ENCODE measurements around the gene ADSL. TPM values are rescaled to one million over a fixed set of nuclear protein-coding genes. Genes with fewer than 3 reads are reported as not detected.
"Not testable (repeated sequence)": the region's sequence is repeated elsewhere in the genome, so short reads cannot be mapped to it uniquely, and the experiment has no call there.

The ADSL gene
- total RNA-seq, 2 donors from 2014 or later, result 63.9 to 64.5 TPM

DNA sequence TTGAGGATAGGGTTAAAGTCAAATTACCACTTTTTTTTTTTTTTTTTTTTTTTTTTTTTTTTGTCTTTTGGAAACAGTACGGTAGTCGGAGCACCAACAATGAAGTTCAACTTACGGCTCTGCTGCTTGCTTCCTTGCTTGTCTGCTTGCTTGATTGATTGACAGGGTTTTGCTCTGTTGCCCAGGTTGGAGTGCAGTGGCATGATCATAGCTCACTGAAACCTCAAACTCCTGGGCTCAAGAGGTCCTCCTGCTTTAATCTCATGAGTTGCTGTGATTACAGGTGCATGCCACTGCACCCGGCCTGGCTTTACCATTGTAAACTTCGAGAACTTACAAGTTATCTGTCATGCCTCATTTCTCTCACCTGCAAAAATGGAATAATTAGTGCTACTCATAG lies 29.8 kb downstream of the ADSL start:
- DNase-seq (ENCODE audit: low spot score), result no peak
- intact Hi-C loops (cut with DNase I), result no loop called here

DNA sequence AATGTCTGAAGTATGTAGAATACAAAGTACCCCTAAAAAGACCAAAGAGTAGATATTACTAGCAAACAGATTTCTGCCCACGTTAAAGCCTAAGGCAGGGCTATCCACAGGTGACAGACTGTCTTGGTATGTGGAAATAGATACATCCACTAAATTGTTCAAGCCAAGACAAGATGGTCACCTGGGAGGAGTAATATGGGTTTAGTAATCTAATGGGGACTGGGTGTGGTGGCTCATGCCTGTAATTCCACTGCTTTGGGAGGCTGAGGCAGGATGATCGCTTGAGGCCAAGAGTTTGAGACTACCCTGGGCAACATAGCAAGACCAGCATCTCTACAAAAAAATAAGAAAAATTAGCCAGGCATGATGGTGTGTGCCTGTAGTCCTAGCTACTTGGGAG lies 31.6 kb downstream of the ADSL start:
- no peak overlapping the region for H3K27ac ChIP-seq
- TF ChIP-seq POLR2AphosphoS5 (IDR thresholded peaks at IDR 0.05) (no peak), POLR2A (IDR thresholded peaks at IDR 0.05) (no peak)
- TF ChIP-seq, protein P1, sequence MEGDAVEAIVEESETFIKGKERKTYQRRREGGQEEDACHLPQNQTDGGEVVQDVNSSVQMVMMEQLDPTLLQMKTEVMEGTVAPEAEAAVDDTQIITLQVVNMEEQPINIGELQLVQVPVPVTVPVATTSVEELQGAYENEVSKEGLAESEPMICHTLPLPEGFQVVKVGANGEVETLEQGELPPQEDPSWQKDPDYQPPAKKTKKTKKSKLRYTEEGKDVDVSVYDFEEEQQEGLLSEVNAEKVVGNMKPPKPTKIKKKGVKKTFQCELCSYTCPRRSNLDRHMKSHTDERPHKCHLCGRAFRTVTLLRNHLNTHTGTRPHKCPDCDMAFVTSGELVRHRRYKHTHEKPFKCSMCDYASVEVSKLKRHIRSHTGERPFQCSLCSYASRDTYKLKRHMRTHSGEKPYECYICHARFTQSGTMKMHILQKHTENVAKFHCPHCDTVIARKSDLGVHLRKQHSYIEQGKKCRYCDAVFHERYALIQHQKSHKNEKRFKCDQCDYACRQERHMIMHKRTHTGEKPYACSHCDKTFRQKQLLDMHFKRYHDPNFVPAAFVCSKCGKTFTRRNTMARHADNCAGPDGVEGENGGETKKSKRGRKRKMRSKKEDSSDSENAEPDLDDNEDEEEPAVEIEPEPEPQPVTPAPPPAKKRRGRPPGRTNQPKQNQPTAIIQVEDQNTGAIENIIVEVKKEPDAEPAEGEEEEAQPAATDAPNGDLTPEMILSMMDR (IDR thresholded peaks at IDR 0.05), result no peak
- no peaks in the 10 kb centered on the region for H3K36me3 ChIP-seq
- H3K9me3 ChIP-seq, result no peaks in the 10 kb centered on the region
- no peak overlapping the region for H3K4me3 ChIP-seq
- no peaks in the 10 kb centered on the region for H3K4me1 ChIP-seq (replicated peaks)
- DNase-seq (ENCODE audit: low spot score), result no peak
- H3K27me3 ChIP-seq (replicated peaks; ENCODE audit: insufficient read depth), result no peaks in the 10 kb centered on the region
- intact Hi-C loops (cut with DNase I), result no loop called here
- 91% methylated on average over 2 of the region's 2 CpGs for WGBS

More for the DNA sequence above, 29.8 kb downstream of the ADSL start:
- TF ChIP-seq POLR2A (IDR thresholded peaks at IDR 0.05) (no peak), POLR2AphosphoS5 (IDR thresholded peaks at IDR 0.05) (no peak)
- TF ChIP-seq, protein P1 (IDR thresholded peaks at IDR 0.05), result no peak
- H3K4me3 ChIP-seq, result no peak overlapping the region
- H3K4me1 ChIP-seq (replicated peaks), result no peaks in the 10 kb centered on the region
- no peaks in the 10 kb centered on the region for H3K9me3 ChIP-seq
- H3K27ac ChIP-seq, result no peak overlapping the region
- no peaks in the 10 kb centered on the region for H3K36me3 ChIP-seq
- H3K27me3 ChIP-seq (replicated peaks; ENCODE audit: insufficient read depth), result no peaks in the 10 kb centered on the region
- WGBS, result 78% methylated on average over 5 of the region's 5 CpGs

DNA sequence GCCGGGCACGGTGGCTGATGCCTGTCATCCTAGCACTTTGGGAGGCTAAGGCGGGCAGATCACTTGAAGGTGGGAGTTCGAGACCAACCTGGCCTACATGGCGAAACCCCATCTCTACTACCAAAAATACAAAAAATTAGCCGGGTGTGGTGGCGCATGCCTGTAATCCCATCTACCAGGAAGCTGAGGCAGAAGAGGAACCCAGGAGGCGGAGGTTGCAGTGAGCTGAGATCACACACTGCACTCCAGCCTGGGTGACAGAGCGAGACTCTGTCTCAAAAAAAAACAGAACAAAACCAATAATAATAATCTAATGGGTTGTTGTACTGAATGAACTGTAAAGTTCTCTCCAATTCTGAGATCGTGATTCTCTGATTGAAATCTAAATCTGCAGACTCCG lies 32.1 kb downstream of the ADSL start:
- intact Hi-C loops (cut with DNase I); H3K4me1 ChIP-seq (replicated peaks); H3K27me3 ChIP-seq (replicated peaks; ENCODE audit: insufficient read depth); H3K36me3 ChIP-seq; H3K4me3 ChIP-seq; H3K27ac ChIP-seq; DNase-seq (ENCODE audit: low spot score); H3K9me3 ChIP-seq: not testable (repeated sequence)
- 95% methylated on average over 11 of the region's 11 CpGs for WGBS

DNA sequence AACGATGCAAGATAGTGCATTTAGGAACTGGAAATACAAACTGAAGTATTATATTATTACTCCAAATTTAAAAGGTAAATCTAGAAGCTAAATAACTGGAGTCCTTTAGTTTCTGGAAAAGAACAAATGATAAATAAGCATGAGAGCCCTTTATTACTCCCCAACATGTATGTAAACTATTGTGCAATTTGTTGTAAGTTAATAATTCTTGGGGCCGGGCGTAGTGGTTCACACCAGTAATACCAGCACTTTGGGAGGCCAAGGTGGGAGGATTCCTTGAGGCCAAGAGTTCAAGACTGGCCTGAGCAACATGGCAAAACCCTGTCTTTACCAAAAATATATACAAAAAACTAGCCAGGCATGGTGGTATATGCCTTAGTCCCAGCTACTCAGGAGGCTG lies 35.2 kb downstream of the ADSL start:
- Histone ChIP-seq H3K4me1 (replicated peaks) (no peaks in the 10 kb centered on the region), H3K27me3 (replicated peaks; ENCODE audit: insufficient read depth) (no peaks in the 10 kb centered on the region), H3K36me3 (no peaks in the 10 kb centered on the region), H3K9me3 (no peaks in the 10 kb centered on the region), H3K27ac (no peak overlapping the region), H3K4me3 (no peak overlapping the region)
- no peak for DNase-seq (ENCODE audit: low spot score)
- 95% methylated on average over 3 of the region's 3 CpGs for WGBS
- intact Hi-C loops (cut with DNase I), result no loop called here
- TF ChIP-seq POLR2AphosphoS5 (IDR thresholded peaks at IDR 0.05), result no peak

DNA sequence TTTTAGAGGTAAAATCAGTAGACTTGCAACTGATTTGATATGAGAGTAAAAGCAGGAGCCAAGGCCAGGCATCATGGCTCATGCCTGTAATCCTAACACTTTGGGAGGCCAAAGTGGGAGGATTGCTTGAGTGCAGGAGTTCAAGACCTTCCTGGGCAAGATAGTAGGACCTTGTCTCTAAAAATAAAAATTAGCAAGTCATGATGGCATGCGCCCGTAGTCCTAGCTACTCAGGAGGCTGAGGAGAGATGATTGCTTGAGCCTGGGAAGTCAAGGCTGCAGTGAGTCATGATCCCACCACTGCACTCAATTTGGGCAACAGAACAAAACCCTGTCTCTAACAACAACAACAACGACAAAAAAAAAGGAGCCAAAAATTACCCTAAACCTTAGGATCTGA lies 37.6 kb downstream of the ADSL start:
- no peak overlapping the region for H3K4me3 ChIP-seq
- H3K36me3 ChIP-seq, result no peaks in the 10 kb centered on the region
- no peaks in the 10 kb centered on the region for H3K27me3 ChIP-seq (replicated peaks; ENCODE audit: insufficient read depth)
- no peaks in the 10 kb centered on the region for H3K9me3 ChIP-seq
- H3K4me1 ChIP-seq (replicated peaks), result peaks cover 4% of the 10 kb centered on the region
- DNase-seq (ENCODE audit: low spot score), result no peak
- WGBS, result 91% methylated on average over 3 of the region's 3 CpGs
- no peak overlapping the region for H3K27ac ChIP-seq
- TF ChIP-seq, protein P1 (IDR thresholded peaks at IDR 0.05), result no peak
- TF ChIP-seq POLR2AphosphoS5 (IDR thresholded peaks at IDR 0.05) (no peak), POLR2A (IDR thresholded peaks at IDR 0.05) (no peak)
- intact Hi-C loops (cut with DNase I), result no loop called here

DNA sequence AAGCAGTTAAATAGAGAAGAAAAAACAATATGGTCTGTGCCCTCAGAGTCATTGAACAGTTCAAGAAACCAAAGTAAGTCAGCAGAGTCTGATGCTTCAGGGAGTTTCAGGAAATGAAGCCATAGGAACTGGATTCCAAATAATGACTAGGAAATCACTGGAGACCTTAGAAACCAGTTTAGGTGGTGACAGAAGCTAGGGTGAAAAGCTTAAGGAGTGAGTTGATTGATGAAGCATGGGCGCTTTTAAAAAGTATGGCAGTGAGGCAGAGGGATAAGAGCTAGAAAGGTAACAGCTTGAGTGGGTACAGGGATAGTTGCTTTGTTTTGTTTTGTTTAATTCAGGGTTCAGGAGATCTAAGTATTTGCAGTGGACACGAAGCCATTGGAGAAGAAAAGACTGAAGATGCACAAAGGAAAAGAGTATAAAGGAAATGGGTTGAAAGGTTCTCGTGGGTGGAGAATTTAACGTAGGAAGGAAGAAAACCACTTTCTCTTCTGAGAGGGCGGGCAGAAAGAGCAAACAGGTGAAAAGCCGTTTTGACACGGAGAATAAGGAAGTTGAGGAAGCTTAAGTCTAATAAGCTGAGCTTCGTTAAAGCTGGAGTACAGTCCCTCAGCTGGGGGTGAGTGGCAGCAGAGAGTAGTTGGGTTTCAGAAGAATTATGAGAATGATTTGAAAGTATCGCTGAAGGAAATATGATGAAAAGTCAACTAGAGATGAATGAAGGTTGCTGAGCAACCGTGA lies 38.9 kb downstream of the ADSL start:
- no peak for DNase-seq (ENCODE audit: low spot score)
- 68% methylated on average over 10 of the region's 10 CpGs for WGBS
- Histone ChIP-seq H3K36me3 (no peaks in the 10 kb centered on the region), H3K9me3 (no peaks in the 10 kb centered on the region), H3K4me1 (replicated peaks) (peaks cover 4% of the 10 kb centered on the region), H3K4me3 (no peak overlapping the region), H3K27ac (peak overlapping the region; percentile 19 to 21), H3K27me3 (replicated peaks; ENCODE audit: insufficient read depth) (no peaks in the 10 kb centered on the region)
- TF ChIP-seq, protein P1 (IDR thresholded peaks at IDR 0.05), result no peak
- TF ChIP-seq POLR2AphosphoS5 (IDR thresholded peaks at IDR 0.05), result no peak
- no peak for TF ChIP-seq POLR2A (IDR thresholded peaks at IDR 0.05)
- intact Hi-C loops (cut with DNase I), result no loop called here
